NT2/D1 (cell line): Measurements from ENCODE around the gene LSMEM2.
A peak's percentile ranks its signal among the peaks of the same experiment; 100 is the strongest.

Experiments
- DNase-seq: peaks from one replicate; pipeline ENCODE4 v3.0.0-alpha.2; 2011; ENCODE audit warnings: low read depth, low spot score
- H3K27me3 ChIP-seq: 2 replicates; pipeline ENCODE4 v1.6.0; 2011; ENCODE audit warnings: mild to moderate bottlenecking; ENCODE audit not compliant: insufficient read length, insufficient read depth
- H3K36me3 ChIP-seq: 2 replicates; pipeline ENCODE4 v1.6.1; 2011; ENCODE audit warnings: mild to moderate bottlenecking, low read length, mixed read lengths; ENCODE audit not compliant: insufficient read depth, insufficient read length
- H3K4me1 ChIP-seq: 2 replicates; pipeline ENCODE4 v1.5.1; 2011; ENCODE audit not compliant: insufficient read depth, insufficient read length
- H3K4me3 ChIP-seq: 2 replicates; pipeline ENCODE4 v1.5.1; 2011; ENCODE audit warnings: low read depth; ENCODE audit not compliant: insufficient read length
- H3K9ac ChIP-seq: 2 replicates; pipeline ENCODE4 v1.6.0; 2011; ENCODE audit warnings: low read depth; ENCODE audit not compliant: insufficient read length
- H3K9me3 ChIP-seq: 2 replicates; pipeline ENCODE4 v1.5.1; 2011; ENCODE audit warnings: mild to moderate bottlenecking, low read length; ENCODE audit not compliant: insufficient read depth
- SUZ12 ChIP-seq: IDR thresholded peaks from 2 replicates; pipeline ENCODE4 v1.6.1; 2011; ENCODE audit not compliant: insufficient read length, insufficient read depth; ENCODE audit errors: extremely low read depth
- YY1 ChIP-seq: IDR thresholded peaks from 2 replicates; pipeline ENCODE4 v1.6.1; 2011; ENCODE audit not compliant: insufficient read length, insufficient read depth
- ZNF274 ChIP-seq: IDR thresholded peaks from 2 replicates; pipeline ENCODE4 v1.6.1; 2011; ENCODE audit warnings: mild to moderate bottlenecking, low read depth, low read length

LSMEM2 gene

GRCh38 chr3:50278880-50279224 is at the start of gene LSMEM2:
LSMEM2 (plus strand) TSS chr3:50279087; CDS start chr3:50279114, 27 bp downstream.
- H3K4me3 ChIP-seq = no peak within 1 kb of the TSS
- H3K36me3 ChIP-seq = peaks cover 53% of the 10 kb centered on the region
- H3K27me3 ChIP-seq = no peaks in the 10 kb centered on the region
- H3K9me3 ChIP-seq = no peaks in the 10 kb centered on the region
- no peak for TF ChIP-seq ZNF274
- peaks cover 14% of the 10 kb centered on the region for H3K4me1 ChIP-seq
- H3K9ac ChIP-seq = peak within 1 kb of the TSS; percentile 57
- no peak for DNase-seq

DNA sequence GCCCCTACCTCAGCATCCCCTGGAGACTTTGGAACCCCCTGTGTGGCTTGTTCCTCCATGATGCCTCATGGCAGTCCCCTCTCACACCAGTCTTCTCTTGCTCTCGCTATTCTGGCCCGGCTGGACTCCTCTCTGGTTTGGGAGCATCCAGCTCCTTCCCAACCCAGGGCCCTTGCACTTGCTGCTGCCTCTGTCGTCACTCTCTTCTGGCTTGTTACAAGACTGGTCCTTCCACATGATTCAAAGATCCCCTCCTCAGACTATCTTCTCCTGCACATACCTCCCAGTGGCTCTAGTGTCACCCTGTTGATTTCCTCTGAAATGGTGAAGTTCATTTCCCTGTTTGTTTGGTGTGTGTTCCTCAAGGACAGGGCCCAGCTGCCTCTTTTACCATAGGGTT is 49.4 kb upstream of the LSMEM2 start:
- H3K9me3 ChIP-seq = no peaks in the 10 kb centered on the region
- peaks cover 25% of the 10 kb centered on the region for H3K4me1 ChIP-seq
- peaks cover 3% of the 10 kb centered on the region for H3K27me3 ChIP-seq
- TF ChIP-seq ZNF274 (no peak), SUZ12 (no peak), YY1 (no peak)
- H3K4me3 ChIP-seq = no peak overlapping the region
- no peak overlapping the region for H3K9ac ChIP-seq
- H3K36me3 ChIP-seq = no peaks in the 10 kb centered on the region
- no peak for DNase-seq

GRCh38 chr3:50230104-50230793 is 48.6 kb upstream of the LSMEM2 start:
- Histone ChIP-seq H3K9me3 (no peaks in the 10 kb centered on the region), H3K36me3 (no peaks in the 10 kb centered on the region), H3K4me1 (peaks cover 29% of the 10 kb centered on the region), H3K27me3 (peaks cover 3% of the 10 kb centered on the region), H3K4me3 (no peak overlapping the region), H3K9ac (no peak overlapping the region)
- DNase-seq = no peak
- no peak for TF ChIP-seq SUZ12
- TF ChIP-seq YY1 = no peak
- no peak for TF ChIP-seq ZNF274

GRCh38 chr3:50230794-50231125 is 48.1 kb upstream of the LSMEM2 start:
- no peak for TF ChIP-seq YY1
- TF ChIP-seq SUZ12 = no peak
- no peak for TF ChIP-seq ZNF274
- no peak overlapping the region for H3K4me3 ChIP-seq
- DNase-seq = no peak
- H3K4me1 ChIP-seq = peaks cover 29% of the 10 kb centered on the region
- no peaks in the 10 kb centered on the region for H3K9me3 ChIP-seq
- H3K36me3 ChIP-seq = no peaks in the 10 kb centered on the region
- H3K9ac ChIP-seq = no peak overlapping the region
- peaks cover 3% of the 10 kb centered on the region for H3K27me3 ChIP-seq

GRCh38 chr3:50231581-50231980 is 47.3 kb upstream of the LSMEM2 start:
- H3K9ac ChIP-seq = no peak overlapping the region
- TF ChIP-seq YY1 = no peak
- no peak for TF ChIP-seq ZNF274
- TF ChIP-seq SUZ12 = no peak
- no peak for DNase-seq

GRCh38 chr3:50232303-50232702 is 46.6 kb upstream of the LSMEM2 start:
- no peak overlapping the region for H3K9ac ChIP-seq
- peaks cover 30% of the 10 kb centered on the region for H3K4me1 ChIP-seq
- no peak for DNase-seq
- no peaks in the 10 kb centered on the region for H3K36me3 ChIP-seq
- H3K4me3 ChIP-seq = no peak overlapping the region
- H3K27me3 ChIP-seq = no peaks in the 10 kb centered on the region
- H3K9me3 ChIP-seq = no peaks in the 10 kb centered on the region
- TF ChIP-seq SUZ12 = no peak
- TF ChIP-seq ZNF274 = no peak
- TF ChIP-seq YY1 = no peak

More at GRCh38 chr3:50231581-50231980, 47.3 kb upstream of the LSMEM2 start:
- peaks cover 29% of the 10 kb centered on the region for H3K4me1 ChIP-seq
- H3K27me3 ChIP-seq = peaks cover 3% of the 10 kb centered on the region
- no peak overlapping the region for H3K4me3 ChIP-seq
- H3K9me3 ChIP-seq = no peaks in the 10 kb centered on the region
- H3K36me3 ChIP-seq = no peaks in the 10 kb centered on the region

GRCh38 chr3:50233176-50233575 is 45.7 kb upstream of the LSMEM2 start:
- Histone ChIP-seq H3K9me3 (no peaks in the 10 kb centered on the region), H3K4me1 (peaks cover 39% of the 10 kb centered on the region), H3K9ac (no peak overlapping the region), H3K36me3 (peaks cover 6% of the 10 kb centered on the region), H3K4me3 (no peak overlapping the region), H3K27me3 (no peaks in the 10 kb centered on the region)
- TF ChIP-seq ZNF274 (no peak), SUZ12 (no peak), YY1 (no peak)
- DNase-seq = no peak

DNA sequence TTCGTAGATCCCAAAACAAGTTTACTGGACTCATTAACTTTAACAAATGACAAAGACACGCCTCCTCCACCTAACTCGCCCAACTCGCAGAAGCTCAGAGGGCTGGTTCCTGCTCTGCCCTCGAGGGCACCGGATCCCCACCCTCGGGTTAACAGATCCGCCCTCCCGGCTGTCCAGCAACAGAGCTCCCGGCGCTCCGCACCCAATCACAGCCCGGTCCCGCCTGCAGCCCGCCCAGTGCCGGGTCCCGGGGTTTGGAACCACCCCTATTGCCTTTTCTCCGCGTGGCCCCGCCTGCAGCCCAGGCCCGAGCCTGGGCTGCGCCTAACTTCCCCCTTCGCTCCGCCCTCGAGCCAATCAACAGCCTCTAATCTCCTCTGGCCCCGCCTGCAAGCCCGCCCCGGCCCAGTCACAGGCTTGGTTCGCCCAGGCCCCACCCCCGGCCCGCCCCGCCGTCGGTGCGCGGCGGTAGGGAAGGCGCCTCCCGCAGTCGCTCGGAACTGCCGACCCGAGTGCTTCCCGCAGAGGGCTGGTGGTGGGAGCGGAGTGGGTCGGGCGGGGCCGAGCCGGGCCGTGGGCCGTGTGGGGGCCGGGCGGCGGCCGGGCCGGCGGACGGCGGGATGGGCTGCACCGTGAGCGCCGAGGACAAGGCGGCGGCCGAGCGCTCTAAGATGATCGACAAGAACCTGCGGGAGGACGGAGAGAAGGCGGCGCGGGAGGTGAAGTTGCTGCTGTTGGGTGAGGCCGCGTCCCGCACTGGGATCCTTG is 43.0 kb upstream of the LSMEM2 start, which contains the start of gene GNAI2:
Gene GNAI2 (plus strand): TSS at position 489 of the 768 bp plus-strand sequence. CDS start 132 bp downstream, at position 621.
- H3K27me3 ChIP-seq = no peaks in the 10 kb centered on the region
- peak within 1 kb of the TSS; percentile 98 for H3K9ac ChIP-seq
- peak within 1 kb of the TSS; percentile 96 for H3K4me3 ChIP-seq
- peak; percentile 97 for DNase-seq
- no peaks in the 10 kb centered on the region for H3K9me3 ChIP-seq
- peaks cover 28% of the 10 kb centered on the region for H3K36me3 ChIP-seq
- no peak for TF ChIP-seq SUZ12
- no peak for TF ChIP-seq ZNF274
- no peak for TF ChIP-seq YY1
- H3K4me1 ChIP-seq = peaks cover 38% of the 10 kb centered on the region
